NCI-H345 (cell line): ENCODE results near the gene RHOT1.
"Not testable (repeated sequence)": the region's sequence is repeated elsewhere in the genome, so short reads cannot be mapped to it uniquely, and the experiment has no call there.

Experiments
- DNase-seq: peaks from one replicate; lab custom pipeline; 2025; lab: John Stamatoyannopoulos, UW

RHOT1 gene

DNA sequence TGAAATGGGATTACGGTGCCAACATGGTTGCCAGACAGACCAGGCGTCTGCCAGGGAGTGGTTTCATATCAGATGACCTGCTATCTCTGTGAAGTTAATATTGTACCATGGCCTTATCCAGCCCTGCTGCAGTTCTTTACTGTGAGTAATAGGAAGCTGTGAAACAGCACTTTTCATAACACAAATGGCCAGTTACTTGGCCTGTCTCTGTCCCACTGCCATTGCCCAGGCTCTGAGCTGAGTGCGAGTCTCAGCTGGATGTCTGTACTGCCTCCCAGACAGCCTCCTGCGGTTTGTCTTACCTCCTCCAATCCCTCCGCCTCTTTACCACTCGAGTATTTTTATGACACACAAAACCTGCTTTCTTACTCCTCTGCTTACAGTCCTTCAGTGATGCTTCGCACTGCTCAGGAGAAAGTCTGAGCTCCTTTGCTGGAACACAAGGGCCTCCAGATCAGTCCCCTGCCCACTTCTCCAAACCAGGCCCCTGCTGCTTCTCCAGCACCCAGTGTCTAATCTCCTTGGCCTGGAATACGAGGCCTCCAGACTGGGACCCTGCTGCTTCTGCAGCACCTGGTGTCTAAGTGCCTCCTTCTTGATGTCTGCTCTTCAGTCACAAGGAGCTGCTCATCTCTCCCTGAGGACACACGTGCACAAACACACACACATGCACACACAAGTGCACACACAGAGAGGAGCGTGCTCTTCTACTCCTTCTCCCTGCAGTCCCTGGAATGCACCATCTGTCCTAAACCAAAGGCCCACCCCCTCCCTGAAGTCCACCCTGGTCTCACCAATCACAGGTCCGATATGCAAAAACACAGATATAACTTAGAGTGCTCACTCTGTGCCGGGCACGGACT, 17.1 kb upstream of the RHOT1 start:
- no peak for DNase-seq

- DNase-seq = no peak
Measured at GRCh38 chr17:32125848-32126153, 16.5 kb upstream of the RHOT1 start.

DNA sequence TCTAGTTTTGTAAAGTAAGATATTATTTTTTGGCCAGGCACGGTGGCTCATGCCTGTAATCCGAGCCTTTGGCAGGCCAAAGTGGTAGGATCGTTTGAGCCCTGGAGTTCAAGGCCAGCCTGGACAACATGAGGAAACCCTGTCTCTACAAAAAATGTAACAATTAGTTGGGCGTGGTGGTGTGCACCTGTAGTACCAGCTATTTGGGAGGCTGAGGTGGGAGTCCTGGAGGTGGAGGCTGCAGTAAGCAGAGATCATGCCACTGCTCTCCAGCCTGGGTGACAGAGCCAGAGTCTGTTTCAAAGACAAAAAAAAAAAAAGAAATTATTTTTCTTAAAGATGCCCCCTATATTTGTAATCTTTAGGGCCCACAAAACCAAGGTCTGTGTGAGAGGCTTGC, 16.0 kb upstream of the RHOT1 start:
- no peak for DNase-seq

DNA sequence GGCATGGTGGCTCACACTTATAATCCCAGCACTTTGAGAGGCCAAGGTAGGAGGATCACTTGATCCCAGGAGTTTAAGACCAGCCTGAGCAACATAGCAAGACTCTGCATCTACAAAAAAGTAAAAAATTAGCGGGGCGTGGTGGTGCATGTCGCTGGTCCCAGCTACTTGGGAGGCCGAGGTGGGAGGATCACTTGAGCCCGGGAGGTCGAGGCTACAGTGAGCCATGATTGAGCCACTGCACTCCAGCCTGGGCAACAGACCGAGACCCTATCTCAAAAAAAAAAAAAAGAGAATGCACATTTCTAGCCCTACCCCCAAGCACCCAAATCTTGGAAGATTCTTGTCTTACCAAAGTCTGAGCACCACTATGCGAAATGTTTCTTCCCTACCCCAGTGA, 15.6 kb upstream of the RHOT1 start:
- no peak for DNase-seq

DNA sequence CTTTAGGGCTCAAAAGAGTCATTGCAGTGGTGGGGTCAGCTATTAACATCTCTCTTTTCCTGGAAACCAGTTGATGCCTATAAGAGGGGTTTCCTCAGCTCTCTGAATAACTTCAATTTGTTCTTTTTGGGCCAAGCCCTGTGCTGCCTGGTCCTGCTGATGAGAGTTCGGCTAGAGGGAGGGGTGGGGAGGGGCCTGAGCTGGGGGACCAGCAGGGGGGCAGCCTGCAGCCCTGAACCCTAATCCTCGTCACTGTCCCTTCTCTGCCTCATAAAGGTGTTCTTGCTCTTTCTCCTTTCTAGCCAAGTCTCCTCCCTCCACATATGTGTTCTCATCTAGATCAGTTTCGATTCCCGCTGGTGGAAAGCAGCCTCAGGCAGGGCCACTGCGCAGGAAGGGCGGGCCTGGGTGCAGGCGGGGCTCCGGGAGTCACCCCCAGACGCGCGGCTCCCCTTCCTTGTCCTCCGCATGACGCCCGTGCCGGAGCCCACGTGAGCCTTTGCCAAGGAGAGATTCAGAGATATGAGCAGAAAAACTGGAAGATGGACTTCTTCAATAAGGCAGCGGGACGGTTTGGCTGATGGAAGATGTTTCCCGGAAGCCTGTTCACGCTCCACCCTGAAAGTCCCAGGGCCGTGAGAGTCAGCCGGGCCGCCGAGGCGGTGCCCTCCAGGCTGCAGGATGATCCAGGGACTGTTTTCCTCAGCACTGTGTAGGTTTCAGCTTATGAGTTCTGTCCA, 15.0 kb upstream of the RHOT1 start:
- peak; percentile 75 for DNase-seq

DNA sequence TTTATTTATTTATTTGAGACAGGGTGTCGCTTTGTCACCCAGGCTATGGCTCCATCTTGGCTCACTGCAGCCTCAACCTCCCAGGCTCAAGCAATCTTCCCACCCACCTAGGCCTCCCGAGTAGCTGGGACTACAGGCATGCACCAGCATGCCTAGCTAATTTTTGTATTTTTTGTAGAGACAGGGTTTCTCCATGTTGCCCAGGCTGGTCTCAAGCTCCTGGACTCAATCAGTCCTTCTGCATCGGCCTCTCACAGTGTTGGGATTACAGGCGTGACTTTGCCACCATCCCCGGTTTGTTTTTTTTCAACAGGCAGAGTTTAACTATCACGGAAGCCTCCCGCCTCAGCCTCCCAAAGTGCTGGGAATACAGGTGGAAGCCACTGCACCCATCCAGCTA, 13.8 kb upstream of the RHOT1 start:
- DNase-seq = not testable (repeated sequence)

GRCh38 chr17:32135497-32136117, 6.7 kb upstream of the RHOT1 start:
- DNase-seq = not testable (repeated sequence)

- no peak for DNase-seq
Measured at GRCh38 chr17:32136856-32137255, 5.4 kb upstream of the RHOT1 start.

- DNase-seq = not testable (repeated sequence)
Measured at GRCh38 chr17:32139504-32139903, 2.8 kb upstream of the RHOT1 start.

- peak; percentile 59 for DNase-seq
Measured at GRCh38 chr17:32141258-32141657, 1.0 kb upstream of the RHOT1 start.

DNA sequence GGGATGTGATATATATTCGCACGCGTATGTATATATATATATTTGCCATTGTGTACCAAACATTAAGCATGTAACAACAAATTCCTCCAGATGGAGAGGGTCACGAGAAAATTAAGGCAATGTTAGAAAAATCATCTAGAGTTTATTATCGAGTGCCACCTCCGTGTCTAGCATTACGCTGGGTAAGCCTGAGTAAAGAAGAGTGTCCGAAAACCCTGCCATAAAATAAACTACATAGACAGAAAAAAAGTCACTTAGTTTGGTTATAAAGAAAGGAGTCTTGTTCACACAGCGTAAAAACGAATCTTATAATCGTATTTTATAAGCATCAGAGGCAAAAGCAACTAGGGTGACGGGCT, 644 bp upstream of the RHOT1 start:
- no peak for DNase-seq

DNA sequence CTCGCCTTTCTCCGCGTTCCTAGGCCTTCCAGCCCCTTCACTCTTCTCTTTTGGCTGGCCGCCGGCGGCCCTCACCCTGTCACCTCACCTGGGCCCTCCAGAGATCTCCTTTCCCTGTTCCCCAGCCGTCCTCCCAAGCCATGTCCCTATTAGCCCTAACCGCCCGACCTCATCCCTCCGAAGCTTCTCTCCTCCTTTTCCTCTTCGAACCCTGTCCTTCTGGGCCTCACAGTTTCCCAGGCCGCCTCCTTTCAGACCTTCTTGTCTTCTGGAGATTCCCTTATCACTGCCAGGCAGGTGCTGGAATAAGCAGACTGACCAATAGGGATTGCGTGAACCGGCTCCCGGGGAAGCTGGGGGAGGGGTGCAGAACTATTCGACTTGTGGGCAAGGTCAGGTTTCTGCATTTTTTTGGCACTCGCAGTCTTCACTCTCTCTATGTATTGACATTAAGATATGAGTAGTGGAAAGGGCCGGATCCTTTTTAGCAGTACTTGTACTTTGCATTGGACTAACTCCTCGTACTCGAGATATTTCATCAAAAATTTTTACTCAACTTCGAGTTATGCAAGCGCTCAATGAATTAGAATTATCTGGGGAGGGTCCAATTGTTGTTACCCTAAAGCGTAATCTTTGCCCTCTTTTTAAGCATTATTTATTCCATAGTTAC, 690 bp downstream of the RHOT1 start:
- peak; percentile 30 for DNase-seq

DNA sequence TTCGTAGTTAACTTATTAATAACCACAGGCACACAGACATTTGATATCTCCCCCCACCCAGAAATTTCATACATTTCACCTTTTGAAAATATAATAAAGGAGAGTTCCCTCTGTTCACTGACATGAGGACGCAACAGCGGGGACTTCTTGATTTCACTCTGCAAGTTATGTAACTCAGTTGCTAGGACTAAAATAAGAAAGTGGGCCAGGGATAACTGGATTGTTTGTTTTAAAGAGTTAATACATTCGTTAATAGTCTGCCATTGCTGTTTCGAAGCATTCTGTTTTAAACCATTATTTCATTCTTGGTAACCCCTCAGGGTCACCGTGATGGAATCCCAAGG, 1.2 kb downstream of the RHOT1 start:
- DNase-seq = no peak

DNA sequence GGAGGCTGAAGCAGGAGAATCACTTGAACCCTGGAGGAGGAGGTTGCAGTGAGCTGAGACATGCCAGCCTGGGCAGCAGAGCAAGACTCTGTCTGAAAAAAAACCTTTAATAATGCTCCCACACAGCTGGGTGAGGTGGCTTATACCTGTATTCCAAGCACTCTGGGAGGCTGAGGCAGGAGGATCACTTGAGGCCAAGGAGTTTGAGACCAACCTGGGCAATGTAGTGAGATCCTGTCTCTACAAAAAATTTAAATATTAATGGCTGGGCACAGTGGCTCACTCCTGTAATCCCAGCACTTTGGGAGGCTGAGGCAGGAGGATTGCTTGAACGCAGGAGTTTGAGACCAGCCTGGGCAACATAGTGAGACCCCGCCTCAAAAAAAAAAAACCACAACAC, 2.1 kb downstream of the RHOT1 start:
- DNase-seq = not testable (repeated sequence)

DNA sequence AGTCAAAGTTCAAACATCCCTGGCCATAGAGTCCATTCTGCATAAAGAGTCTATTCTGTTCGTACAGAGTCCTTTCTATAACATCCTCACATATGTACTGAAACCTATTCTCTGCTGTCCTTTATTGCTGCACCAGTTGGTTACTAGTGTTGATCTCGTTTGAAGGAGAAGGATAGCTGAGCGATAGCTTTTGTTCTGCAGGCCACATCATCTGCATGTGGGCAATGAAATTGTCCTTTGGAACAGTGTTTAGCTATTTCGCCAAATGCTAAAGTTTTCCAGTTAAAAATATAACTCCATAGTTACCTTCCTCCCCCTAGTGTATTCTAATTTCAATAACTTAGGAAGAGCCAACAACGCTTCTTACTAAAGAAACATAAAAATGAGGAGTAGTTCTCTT, 6.0 kb downstream of the RHOT1 start:
- no peak for DNase-seq

DNA sequence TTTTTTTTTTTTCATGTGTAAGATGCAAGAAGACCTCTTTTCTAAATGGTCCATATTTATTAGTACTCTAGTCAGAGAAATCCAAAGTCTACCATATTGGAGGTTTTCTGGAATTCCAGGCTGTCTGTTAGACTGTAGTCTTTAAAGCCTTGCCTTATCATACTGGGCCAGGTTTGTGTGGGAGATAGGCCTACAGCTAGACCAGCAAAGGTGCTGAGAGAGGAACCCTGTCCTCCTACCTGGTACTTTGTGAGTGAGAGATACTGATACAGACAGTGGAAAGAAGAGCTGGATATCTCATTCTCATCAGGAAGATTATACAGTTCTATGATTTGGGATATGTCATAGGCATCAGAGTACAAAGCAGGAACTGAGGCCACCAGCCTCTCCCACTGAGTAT, 8.1 kb downstream of the RHOT1 start:
- no peak for DNase-seq

DNA sequence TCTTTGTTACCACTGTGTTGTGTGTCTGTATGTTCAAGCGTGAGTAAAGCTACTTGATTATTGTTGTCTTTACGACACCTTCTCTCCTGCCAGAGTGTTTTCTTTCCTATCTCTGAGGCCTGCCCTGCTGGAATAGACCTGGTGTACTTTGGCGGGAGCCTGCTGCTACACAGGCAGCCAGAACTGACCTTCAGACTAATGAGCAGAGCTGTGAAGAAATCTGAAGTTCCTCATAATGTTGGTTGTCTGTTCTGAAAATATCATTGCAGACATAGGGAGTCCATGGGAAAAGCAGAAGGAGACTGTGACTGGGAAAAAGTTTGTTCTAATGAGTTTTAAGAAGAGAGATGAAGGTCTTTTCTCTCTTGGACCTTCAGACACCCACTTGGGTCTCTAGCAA, 9.8 kb downstream of the RHOT1 start:
- no peak for DNase-seq

- DNase-seq = no peak
Measured at GRCh38 chr17:32155896-32156295, 13.6 kb downstream of the RHOT1 start.

DNA sequence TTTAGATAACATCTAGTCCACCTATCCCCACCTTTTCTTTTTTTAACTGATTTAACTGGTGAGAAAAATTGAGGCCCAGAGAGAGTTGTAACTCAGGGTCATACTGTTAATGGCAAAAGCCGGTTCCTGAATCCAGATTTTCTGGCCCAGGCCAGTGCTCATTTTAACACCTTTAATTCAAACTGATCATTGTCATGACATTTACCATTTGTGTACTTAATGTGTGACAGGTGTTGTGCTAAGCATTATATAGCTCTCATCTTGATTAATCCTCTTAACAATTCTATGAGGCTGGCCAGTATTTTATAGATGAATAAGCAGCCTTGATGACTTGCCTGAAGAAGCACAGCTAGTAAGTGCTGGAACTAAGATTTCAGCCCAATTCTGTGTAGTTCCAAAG, 14.4 kb downstream of the RHOT1 start:
- no peak for DNase-seq

GRCh38 chr17:32157225-32157624, 14.9 kb downstream of the RHOT1 start:
- DNase-seq = no peak

- DNase-seq = no peak
Measured at GRCh38 chr17:32158870-32159585, 16.7 kb downstream of the RHOT1 start.
